Measurements from ENCODE around the gene NRXN3. TPM values are rescaled to one million over a fixed set of nuclear protein-coding genes. Genes with fewer than 3 reads are reported as not detected.

Gene NRXN3
- polyA plus RNA-seq, 1 experiment: 7.0 TPM

DNA sequence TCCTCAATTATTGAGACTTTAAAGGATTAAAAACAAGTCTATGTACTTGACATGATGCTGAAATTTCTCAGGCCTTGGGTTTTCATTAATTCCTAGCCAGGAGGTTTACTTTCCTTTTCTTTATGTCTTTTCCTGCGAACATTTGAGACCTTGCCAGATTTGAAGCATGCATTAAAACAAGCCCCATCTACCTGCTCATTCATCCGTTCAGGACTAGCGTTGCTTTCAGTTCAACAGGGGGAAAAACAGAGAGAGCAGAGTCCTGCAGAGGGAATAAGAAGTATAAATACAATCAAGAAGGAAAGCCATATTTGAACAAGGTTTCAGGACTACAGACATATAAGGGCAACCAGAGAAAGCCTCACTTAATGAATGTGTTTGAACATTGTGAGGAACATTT lies 1498.8 kb downstream of the NRXN3 start:
- ChIA-PET CTCF (no interaction called here), POLR2A (no interaction called here)
- no peak for DNase-seq (ENCODE audit: low read depth)
- Histone ChIP-seq H3K27me3 (ENCODE audit: control insufficient read depth, insufficient read depth, low read length) (no peaks in the 10 kb centered on the region), H3K36me3 (ENCODE audit: control insufficient read depth, insufficient read depth, low read length) (no peaks in the 10 kb centered on the region), H3K4me3 (ENCODE audit: low read depth, low read length) (no peak overlapping the region)
- TF ChIP-seq, protein P1, sequence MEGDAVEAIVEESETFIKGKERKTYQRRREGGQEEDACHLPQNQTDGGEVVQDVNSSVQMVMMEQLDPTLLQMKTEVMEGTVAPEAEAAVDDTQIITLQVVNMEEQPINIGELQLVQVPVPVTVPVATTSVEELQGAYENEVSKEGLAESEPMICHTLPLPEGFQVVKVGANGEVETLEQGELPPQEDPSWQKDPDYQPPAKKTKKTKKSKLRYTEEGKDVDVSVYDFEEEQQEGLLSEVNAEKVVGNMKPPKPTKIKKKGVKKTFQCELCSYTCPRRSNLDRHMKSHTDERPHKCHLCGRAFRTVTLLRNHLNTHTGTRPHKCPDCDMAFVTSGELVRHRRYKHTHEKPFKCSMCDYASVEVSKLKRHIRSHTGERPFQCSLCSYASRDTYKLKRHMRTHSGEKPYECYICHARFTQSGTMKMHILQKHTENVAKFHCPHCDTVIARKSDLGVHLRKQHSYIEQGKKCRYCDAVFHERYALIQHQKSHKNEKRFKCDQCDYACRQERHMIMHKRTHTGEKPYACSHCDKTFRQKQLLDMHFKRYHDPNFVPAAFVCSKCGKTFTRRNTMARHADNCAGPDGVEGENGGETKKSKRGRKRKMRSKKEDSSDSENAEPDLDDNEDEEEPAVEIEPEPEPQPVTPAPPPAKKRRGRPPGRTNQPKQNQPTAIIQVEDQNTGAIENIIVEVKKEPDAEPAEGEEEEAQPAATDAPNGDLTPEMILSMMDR (IDR thresholded peaks at IDR 0.05; ENCODE audit: insufficient read depth, low read depth, low read length): no peak

DNA sequence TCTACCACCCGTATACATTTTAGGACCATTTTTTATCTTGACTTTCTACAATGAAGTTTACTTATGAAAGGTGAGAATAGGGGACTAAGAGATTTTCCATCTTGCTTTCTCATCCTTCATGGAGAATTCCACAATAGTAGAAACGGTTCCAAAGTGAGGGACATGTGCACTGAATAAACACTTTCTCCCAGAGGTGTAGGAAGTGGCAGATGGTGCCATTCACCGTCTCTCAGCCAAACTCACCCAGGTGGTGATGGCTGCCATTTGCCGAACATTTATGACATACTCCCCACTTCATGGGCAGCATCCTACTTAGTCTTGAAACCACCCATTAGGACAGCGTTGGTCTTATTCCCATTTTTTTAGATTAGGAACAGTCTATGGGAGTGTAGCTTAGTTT lies 1500.6 kb downstream of the NRXN3 start:
- TF ChIP-seq, protein P1 (IDR thresholded peaks at IDR 0.05; ENCODE audit: insufficient read depth, low read depth, low read length): no peak
- Histone ChIP-seq H3K4me3 (ENCODE audit: low read depth, low read length) (no peak overlapping the region), H3K36me3 (ENCODE audit: control insufficient read depth, insufficient read depth, low read length) (no peaks in the 10 kb centered on the region), H3K27me3 (ENCODE audit: control insufficient read depth, insufficient read depth, low read length) (no peaks in the 10 kb centered on the region)
- POLR2A ChIA-PET: no interaction called here
- CTCF ChIA-PET: no interaction called here
- no peak for DNase-seq (ENCODE audit: low read depth)

DNA sequence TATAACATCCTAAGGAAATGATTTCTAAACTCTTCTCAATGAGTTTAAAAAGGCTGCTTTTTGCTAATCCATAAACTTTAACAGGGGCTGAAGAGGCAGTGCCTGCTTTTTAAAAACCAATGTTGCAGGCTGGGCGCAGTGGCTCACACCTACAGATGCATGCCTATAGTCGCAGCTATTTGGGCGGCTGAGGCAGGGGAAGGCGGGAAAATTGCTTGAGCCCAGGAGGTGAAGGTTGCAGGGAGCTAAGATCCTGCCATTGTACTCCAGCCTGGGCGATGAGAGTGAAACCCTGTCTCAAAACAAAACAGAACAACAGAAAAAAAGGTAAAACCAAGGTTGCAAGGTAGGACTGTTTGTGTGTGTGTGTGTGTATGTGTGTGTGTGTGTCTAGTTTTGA lies 1509.9 kb downstream of the NRXN3 start:
- TF ChIP-seq, protein P1 (IDR thresholded peaks at IDR 0.05; ENCODE audit: insufficient read depth, low read depth, low read length): no peak
- no peaks in the 10 kb centered on the region for H3K36me3 ChIP-seq (ENCODE audit: control insufficient read depth, insufficient read depth, low read length)
- ChIA-PET CTCF (interaction anchor here (0.7 kb wide), 1 partner anchor 128 kb away, joined by 3 read pairs; no protein-coding TSS in a partner anchor), POLR2A (no interaction called here)
- H3K4me3 ChIP-seq (ENCODE audit: low read depth, low read length): no peak overlapping the region
- H3K27me3 ChIP-seq (ENCODE audit: control insufficient read depth, insufficient read depth, low read length): no peaks in the 10 kb centered on the region; the same call in 1 of the 2 replicates
- no peak for DNase-seq (ENCODE audit: low read depth)

DNA sequence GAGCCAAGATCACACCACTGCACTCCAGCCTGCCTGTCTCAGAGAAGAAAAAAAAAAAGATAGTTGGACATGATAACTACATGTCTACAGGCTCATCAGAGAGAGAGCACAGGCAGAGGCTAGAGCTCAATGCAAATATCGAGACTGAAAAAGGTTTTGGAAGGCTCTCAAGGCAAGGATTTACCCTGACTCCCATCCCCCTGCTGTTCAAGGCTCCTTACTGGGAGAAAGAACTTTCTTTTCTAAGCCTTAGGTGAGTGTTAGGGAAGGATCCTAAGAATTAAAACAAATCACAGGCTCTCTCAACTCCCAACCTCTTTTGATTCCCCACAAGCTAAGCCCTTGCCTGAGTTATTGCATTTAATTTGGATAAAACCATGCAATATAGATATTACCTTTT lies 1516.0 kb downstream of the NRXN3 start:
- CTCF ChIA-PET: interaction anchor here (1.3 to 1.5 kb wide), 2 partner anchors 12 to 718 kb away, joined by 3 read pairs; no protein-coding TSS in a partner anchor
- POLR2A ChIA-PET: no interaction called here
- H3K36me3 ChIP-seq (ENCODE audit: control insufficient read depth, insufficient read depth, low read length): no peaks in the 10 kb centered on the region
- TF ChIP-seq, protein P1 (IDR thresholded peaks at IDR 0.05; ENCODE audit: insufficient read depth, low read depth, low read length): no peak
- H3K4me3 ChIP-seq (ENCODE audit: low read depth, low read length): no peak overlapping the region
- no peaks in the 10 kb centered on the region for H3K27me3 ChIP-seq (ENCODE audit: control insufficient read depth, insufficient read depth, low read length)
- DNase-seq (ENCODE audit: low read depth): no peak

DNA sequence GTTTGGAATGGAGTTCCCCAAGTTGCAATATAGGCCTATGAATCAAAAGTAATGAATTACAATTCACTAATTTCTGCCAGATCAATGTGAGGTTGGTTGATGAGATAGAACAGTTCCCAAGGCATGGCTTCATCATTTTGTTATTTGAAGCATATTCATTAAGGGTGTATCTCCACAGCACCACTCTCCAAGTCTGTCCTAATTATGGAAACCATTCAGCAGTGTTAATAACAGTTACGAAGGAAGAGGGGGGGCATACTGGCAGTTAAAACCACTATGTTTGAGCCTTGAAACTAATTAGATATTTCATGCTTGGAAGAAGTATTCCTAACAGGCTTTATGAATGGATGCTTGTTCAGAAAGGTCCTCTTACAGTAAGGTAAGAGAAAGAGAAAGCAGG lies 1520.8 kb downstream of the NRXN3 start:
- ChIA-PET POLR2A (no interaction called here), CTCF (no interaction called here)
- TF ChIP-seq, protein P1 (IDR thresholded peaks at IDR 0.05; ENCODE audit: insufficient read depth, low read depth, low read length): no peak
- no peak for DNase-seq (ENCODE audit: low read depth)
- H3K4me3 ChIP-seq (ENCODE audit: low read depth, low read length): no peak overlapping the region
- H3K27me3 ChIP-seq (ENCODE audit: control insufficient read depth, insufficient read depth, low read length): no peaks in the 10 kb centered on the region
- H3K36me3 ChIP-seq (ENCODE audit: control insufficient read depth, insufficient read depth, low read length): no peaks in the 10 kb centered on the region

All from BJ (cell line).